TTC549 (cell line): Measurements from ENCODE around the gene IFT80.
A peak's percentile ranks its signal among the peaks of the same experiment; 100 is the strongest.
"Not testable (repeated sequence)": the region's sequence is repeated elsewhere in the genome, so short reads cannot be mapped to it uniquely, and the experiment has no call there.

ENCODE experiments used
- FAIRE-seq: peaks from 2 replicates; lab custom pipeline; 2012; peaks lifted over from hg19 to GRCh38; lab: Jason Lieb, UNC

The IFT80 gene

DNA sequence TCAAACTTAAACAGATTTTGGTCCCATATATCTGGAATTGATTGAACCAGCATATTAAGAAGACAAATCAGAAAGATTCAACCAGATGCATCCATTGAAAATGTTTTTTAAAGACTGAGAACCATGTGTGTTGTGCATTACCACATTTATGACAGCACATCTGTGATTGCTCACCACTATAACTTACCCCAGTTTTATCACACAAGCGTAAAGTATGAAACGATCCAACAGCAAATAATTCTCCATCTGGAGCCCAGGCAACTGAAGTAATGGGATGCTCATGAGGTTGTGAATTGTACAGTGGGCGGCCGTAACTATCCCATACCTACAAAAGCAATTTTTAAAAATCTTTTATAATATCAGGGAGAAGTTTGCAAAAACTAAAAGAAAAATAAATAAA is 43.2 kb downstream of the IFT80 start:
- no peak for FAIRE-seq

DNA sequence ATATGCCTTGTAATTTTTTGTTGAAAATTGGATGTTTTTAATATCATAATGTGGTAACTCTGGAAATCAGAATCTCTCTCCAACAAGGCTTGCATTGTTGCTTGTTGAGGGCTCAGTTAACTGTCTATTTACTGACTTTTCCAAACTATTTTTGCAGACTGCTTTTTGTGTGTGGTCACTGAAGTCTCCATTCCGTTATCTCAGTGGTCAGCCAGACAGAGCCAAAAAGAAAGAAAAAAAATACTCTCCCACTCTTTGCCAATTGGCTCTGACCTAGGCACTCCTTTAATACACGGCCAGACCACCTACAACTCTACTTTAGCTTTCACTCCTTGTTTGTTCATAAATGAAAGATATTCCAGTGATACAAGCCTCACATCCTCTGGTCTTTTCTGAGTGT is 52.5 kb downstream of the IFT80 start:
- FAIRE-seq, result no peak

GRCh38 chr3:160343132-160343531 is 55.9 kb downstream of the IFT80 start:
- FAIRE-seq, result peak; percentile 83

- FAIRE-seq, result no peak
Observed at GRCh38 chr3:160340351-160340750, 58.7 kb downstream of the IFT80 start.

- no peak for FAIRE-seq
Observed at GRCh38 chr3:160331127-160331937, 67.7 kb downstream of the IFT80 start.

DNA sequence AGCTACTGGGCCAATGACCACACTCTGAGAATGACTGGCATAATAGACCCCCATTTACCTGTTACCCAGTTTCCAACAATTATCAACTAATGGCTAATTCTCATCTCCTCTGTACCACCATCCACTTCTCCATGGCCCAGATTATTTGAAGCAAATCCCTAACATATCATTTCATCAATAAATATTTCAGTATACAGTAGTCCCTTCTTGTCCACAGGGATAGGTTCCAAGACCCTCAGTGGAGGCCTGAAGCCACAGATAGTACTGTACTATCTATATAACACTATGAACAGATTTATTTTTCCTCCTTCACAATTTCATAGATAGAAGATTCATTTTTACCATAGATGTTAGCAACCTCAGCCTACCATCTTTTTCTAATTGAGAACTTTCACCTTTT is 68.3 kb downstream of the IFT80 start:
- FAIRE-seq, result no peak

DNA sequence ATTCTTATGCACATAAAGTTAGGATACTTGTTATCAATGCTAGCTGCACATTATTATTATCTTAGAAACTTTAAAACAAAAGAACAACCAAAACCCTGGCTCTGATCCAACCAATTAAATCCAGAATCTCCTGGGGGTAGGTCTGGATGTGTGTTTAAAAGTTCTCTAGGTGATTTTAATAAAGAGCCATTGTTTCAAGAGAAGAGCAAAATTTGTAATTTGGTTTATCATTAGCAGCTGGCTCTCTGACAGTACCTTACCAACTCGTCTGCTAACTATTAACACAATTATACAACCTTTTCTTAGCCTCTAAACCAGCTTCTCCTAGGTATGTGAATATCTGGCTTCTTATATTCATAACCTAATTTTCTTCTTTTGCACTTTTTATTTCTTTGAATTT is 68.9 kb downstream of the IFT80 start:
- FAIRE-seq, result no peak

DNA sequence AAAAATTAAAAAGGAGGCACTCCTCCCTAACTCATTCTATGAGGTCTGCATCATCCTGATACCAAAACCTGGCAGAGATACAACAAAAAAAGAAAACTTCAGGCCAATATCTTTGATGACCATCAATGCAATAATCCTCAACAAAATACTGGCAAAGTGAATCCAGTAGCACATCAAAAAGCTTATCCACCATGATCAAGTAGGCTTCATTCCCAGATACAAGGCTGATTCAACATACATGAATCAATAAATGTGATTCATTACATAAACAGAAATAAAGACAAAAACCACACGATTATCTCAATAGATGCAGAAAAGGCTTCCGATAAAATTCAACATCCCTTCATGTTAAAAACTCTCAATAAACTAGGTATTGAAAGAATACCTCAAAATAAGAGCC is 72.7 kb downstream of the IFT80 start:
- FAIRE-seq, result not testable (repeated sequence)

DNA sequence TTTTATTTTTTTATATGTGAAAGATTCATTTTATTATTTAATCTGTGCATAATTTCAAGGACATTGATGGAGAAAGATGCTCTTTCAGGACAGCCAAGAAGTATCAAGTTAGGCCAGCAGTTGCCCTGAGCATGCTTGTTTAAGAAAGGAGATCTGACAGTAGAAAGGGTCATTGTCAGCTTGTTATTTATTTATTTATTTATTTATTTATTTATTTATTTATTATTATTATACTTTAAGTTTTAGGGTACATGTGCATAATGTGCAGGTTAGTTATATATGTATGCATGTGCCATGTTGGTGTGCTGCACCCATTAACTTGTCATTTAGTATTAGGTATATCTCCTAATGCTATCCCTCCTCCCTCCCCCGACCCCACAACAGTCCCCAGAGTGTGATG is 77.2 kb downstream of the IFT80 start:
- FAIRE-seq, result not testable (repeated sequence)

DNA sequence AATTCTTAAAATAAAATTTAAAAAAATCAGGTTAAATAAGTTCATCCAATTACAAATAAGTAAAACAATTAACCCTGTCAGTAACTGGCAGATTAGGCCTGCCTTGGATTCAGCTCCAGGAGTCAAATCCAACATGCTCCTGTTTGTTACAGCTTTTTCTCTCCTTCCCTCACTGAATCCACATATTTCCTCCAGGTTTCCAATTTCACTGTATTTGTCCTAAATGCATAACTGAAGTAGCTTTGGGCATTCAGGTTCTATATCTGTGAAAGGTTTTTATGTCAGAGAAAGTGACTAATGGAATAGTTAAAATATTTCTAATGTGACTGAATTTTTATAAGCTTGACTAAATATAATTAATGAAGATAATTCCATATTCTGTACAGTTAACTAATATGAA is 79.7 kb downstream of the IFT80 start:
- no peak for FAIRE-seq

DNA sequence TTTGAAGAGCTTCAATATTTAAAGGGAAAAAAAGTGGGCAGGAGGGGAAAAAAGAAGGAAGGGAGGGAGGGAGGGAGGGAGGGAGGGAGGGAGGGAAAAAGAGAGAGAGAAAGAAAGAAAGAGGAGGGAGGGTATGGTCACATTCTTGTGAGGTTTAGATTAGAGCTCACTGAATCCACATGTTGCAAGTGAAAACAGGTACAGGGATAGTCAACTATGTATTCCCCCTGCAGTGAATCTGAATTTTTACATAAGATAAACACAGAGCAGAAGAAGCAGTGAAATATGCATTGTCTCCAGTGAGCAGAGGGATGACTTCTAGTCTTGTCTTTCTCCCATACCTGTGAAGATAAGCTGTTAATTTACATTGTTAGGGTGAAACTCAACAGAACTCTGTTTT is 84.0 kb downstream of the IFT80 start:
- FAIRE-seq, result no peak

DNA sequence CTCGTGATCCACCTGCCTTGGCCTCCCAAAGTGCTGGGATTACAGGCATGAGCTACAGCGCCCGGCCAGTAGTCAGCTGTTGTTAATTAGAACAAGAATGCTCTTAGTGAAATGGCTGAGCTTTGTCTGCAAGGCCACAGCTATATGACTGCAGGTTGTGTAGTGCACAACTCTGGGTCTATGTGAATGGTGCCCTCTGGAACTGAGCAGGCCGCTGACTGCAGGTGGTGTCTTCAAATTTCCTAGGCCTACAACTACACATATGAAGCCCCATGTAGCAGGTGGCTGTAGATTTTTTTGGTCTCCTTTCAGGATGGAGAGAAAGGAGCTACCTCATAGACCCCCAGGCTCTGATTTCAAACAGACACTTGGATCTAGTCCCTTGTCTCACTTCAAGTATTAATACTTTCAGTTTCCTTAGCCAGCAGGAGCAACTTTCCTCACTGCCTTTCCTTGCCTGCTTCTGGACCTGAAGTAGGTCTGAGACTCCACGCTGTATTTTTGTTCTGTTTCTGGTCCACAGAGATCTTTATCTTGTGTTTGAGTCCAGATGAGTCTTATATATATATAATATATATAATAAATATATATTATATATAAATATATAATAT is 86.9 kb downstream of the IFT80 start:
- FAIRE-seq, result no peak

DNA sequence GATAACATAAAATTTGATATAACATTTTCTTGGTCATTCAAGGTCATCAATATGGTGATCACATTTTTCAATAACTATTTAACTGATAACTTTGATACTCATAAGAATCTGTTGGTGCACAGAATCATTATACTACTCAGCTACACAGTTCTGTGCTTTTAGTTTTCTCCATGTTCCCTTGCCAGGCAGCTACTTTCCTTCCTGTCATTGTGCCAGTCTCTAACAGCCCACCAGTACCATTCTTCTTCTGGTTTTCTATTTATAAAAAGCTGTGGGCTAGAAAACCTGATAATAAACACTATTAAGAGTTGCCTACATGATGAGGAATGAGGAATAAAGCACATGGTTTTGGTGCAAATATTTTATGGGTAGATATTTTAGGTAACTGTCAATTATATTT is 96.2 kb downstream of the IFT80 start:
- no peak for FAIRE-seq

DNA sequence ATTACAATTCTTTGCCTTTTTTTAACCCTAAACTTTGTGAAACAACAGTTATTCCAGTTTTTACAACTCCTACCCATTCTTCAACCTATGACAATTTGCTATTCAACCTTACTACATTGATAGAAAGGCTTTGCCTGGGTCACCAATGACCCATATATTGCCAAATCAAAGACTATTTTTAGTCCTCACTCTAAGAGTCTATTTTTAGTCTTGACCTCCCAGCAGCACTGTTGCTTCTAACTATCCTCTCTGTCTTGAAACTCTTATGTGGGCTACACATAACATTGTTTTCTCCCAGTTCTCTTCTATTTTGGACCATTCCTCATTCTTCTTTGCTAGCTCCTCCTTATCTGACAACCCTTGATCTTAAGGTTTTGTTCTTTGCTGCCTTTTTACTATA is 102.4 kb downstream of the IFT80 start:
- no peak for FAIRE-seq

DNA sequence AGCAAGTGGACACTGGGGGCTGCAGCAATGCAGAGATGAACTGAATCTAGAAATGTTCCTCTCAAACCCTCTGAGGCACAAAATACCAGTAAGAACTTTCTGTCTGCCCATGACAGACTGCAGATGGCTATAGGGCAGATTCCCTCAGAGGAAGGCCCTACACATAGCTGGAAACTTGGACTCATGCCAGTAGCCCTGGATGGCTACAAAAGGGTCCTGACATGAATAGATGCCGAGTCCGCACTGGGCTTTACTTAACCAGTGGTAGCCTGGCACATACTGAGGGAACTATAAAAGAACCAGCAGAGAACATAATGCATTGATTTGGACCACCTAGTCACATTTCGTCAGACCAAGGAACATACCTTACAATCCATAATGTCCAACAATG is 107.1 kb downstream of the IFT80 start:
- no peak for FAIRE-seq

- FAIRE-seq, result no peak
Observed at GRCh38 chr3:160291290-160291908, 107.6 kb downstream of the IFT80 start.

DNA sequence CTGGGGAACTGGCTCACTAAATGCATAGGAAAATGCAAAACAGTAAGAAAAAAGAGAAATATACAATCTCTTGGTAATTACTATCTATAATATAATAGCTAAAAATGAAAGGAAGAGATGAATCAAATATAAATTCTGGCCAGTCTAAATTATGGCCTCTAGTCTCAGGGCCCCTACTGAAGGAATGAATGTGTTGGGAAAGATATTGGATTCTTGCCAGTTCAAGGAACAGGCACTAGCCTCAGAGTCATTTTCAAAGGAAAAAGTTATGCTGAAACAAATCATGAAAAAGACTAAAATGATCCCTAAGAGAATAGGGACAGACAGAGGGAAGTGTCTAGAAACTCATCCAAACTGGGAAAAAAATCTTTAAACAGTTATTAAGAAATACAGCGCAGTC is 111.4 kb downstream of the IFT80 start:
- no peak for FAIRE-seq

- FAIRE-seq, result no peak
Observed at GRCh38 chr3:160286231-160286630, 112.8 kb downstream of the IFT80 start.

- FAIRE-seq, result no peak
Observed at GRCh38 chr3:160280836-160281235, 118.2 kb downstream of the IFT80 start.

- FAIRE-seq, result no peak
Observed at GRCh38 chr3:160279657-160280056, 119.4 kb downstream of the IFT80 start.

- FAIRE-seq, result no peak
Observed at GRCh38 chr3:160278210-160278609, 120.8 kb downstream of the IFT80 start.

GRCh38 chr3:160265088-160265487 is 133.9 kb downstream of the IFT80 start:
- FAIRE-seq, result no peak

- no peak for FAIRE-seq
Observed at GRCh38 chr3:160260587-160261270, 138.3 kb downstream of the IFT80 start.
